GM12878 (cell line): ENCODE measurements around the gene ZMYM1.

Experiments
- CBFB ChIP-seq: IDR thresholded peaks from 2 replicates; pipeline ENCODE4 v1.6.1; 2016; ENCODE audit warnings: antibody characterized with exemption, low read depth
- CREB1 ChIP-seq: IDR thresholded peaks from 2 replicates; pipeline ENCODE4 v1.6.1; 2012; ENCODE audit warnings: low read depth, mild to moderate bottlenecking, inconsistent platforms
- CTCF ChIP-seq, 3 experiments: IDR thresholded peaks in 2 of 3; conservative IDR thresholded peaks in 1 of 3; 2 replicates each; pipeline ENCODE4 v1.5.1; 2011; ENCODE audit warnings: low read depth in 3 of 3, low read length in 3 of 3, mild to moderate bottlenecking in 3 of 3, control low read depth in 2 of 3, moderate library complexity in 2 of 3, inconsistent platforms in 1 of 3, mixed read lengths in 1 of 3; ENCODE audit not compliant: control insufficient read depth in 2 of 3, insufficient read depth in 1 of 3; ENCODE audit errors: extremely low read depth in 1 of 3
- EZH2 ChIP-seq: IDR thresholded peaks from 2 replicates; pipeline ENCODE4 v1.6.1; 2012; ENCODE audit warnings: low read depth, mild to moderate bottlenecking, control low read depth, inconsistent platforms, low read length, borderline replicate concordance; ENCODE audit not compliant: control insufficient read depth
- IRF3 ChIP-seq: fragments of 450-650 bp; IDR thresholded peaks from 2 replicates; pipeline ENCODE4 v1.6.1; 2014; ENCODE audit warnings: mild to moderate bottlenecking
- POLR2AphosphoS5 ChIP-seq: IDR thresholded peaks from 2 replicates; pipeline ENCODE4 v1.6.1; 2011; ENCODE audit warnings: mild to moderate bottlenecking, low read length, inconsistent platforms
- RFX5 ChIP-seq: IDR thresholded peaks from 2 replicates; pipeline ENCODE4 v1.6.1; 2011; ENCODE audit warnings: low read depth, low read length, improper control_type of control experiment
- SMC3 ChIP-seq: IDR thresholded peaks from 2 replicates; pipeline ENCODE4 v1.6.1; 2011; ENCODE audit warnings: low read length, improper control_type of control experiment, borderline replicate concordance
- TCF7 ChIP-seq: IDR thresholded peaks from 2 replicates; pipeline ENCODE4 v1.6.1; 2014; ENCODE audit warnings: antibody characterized with exemption, borderline replicate concordance
- TF ChIP-seq, protein P1 (sequence below): IDR thresholded peaks from 2 replicates; pipeline ENCODE4 v1.6.1; 2011; ENCODE audit warnings: low read depth, low read length, improper control_type of control experiment, borderline replicate concordance

DNA sequence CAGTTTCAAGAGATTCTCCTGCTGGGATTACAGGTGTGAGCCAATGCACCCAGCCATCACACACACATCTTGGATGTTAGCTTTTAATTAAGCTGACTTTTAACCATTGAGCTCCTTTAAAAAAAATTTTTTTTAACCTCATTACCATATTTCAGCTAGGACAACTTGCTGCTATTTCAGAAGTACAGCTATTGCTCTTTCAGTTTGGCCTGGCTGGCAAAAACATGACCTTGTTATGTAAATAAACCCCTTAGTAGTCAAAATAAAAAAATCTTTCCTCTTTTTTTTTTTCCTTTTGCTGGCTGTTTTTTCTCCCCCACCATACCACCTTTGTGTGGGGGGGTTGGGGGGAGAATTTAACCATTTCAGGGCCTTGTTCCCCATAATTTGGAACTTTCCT, 49.9 kb downstream of the ZMYM1 start:
- TF ChIP-seq CTCF (IDR thresholded peaks at IDR 0.05 in 2 of 3, conservative IDR thresholded peaks at IDR 0.05 in 1 of 3; ENCODE audit: control insufficient read depth in 2 of 3, extremely low read depth in 1 of 3, insufficient read depth in 1 of 3, low read depth in 3 of 3, low read length in 3 of 3): no peak
- TF ChIP-seq SMC3: no peak
- TF ChIP-seq, protein P1, sequence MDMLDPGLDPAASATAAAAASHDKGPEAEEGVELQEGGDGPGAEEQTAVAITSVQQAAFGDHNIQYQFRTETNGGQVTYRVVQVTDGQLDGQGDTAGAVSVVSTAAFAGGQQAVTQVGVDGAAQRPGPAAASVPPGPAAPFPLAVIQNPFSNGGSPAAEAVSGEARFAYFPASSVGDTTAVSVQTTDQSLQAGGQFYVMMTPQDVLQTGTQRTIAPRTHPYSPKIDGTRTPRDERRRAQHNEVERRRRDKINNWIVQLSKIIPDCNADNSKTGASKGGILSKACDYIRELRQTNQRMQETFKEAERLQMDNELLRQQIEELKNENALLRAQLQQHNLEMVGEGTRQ: no peak
- no peak for TF ChIP-seq IRF3
- TF ChIP-seq EZH2: no peak
- no peak for TF ChIP-seq POLR2AphosphoS5
- TF ChIP-seq CREB1: no peak
- no peak for TF ChIP-seq RFX5
- TF ChIP-seq CBFB: no peak
- TF ChIP-seq TCF7: no peak
